ENCODE measurements around the gene DIAPH2. TPM values are rescaled to one million over a fixed set of nuclear protein-coding genes. Genes with fewer than 3 reads are reported as not detected.

Gene DIAPH2
- total RNA-seq, 1 experiment from 2014 or later = 15.9 TPM

DNA sequence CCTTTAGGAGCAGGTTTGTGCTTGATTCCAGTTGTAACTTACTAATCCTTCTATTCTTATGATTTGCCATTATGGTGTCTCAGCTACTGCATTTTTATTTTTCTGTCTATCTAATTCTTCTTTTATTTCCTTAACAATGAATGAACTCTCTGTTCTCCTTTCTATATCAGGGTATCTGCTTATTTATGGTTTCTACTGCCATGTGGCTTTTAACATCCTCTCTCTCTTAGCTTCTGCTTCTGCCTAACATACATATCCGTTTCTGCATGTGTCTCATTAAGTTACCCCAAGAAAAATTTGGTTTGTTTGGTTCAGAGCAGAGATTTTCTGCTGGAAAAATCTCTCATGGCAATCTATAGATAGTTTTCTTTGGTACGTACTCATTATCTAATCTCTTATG lies 813.5 kb downstream of the DIAPH2 start (continued):
- no peak for TF ChIP-seq SP1 (CRISPR knock-in tag; conservative IDR thresholded peaks at IDR 0.05)
- no peak for TF ChIP-seq JUN (CRISPR knock-in tag; IDR thresholded peaks at IDR 0.05)
- TF ChIP-seq ZNF423 (CRISPR knock-in tag; IDR thresholded peaks at IDR 0.05) = no peak

DNA sequence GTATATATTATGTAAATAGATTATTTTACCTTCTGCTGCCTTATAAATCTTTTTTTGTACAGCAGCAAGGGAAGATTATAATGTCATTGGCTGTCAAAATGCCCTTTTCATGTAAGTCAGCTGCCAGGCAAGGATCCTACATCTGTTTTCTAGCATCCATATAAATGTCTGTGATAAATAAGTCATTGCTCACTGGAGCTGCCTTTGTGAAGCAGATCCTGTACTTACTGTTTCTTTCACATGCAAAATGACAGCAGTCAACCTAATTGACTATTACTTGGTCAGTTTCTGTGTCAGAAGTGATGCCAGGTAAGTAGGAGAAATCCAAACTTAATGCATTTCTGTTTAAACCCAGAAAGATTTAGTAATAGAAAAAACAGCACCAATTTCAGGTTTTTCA lies 819.8 kb downstream of the DIAPH2 start:
- Mint-ChIP-seq H3K27ac (no peak overlapping the region), H3K27me3 (ENCODE audit: low read depth) (no peaks in the 10 kb centered on the region), H3K4me1 (peaks cover 35% of the 10 kb centered on the region), H3K4me3 (no peak overlapping the region), H3K9me3 (peaks cover 3% of the 10 kb centered on the region; the same call in 1 of the 2 replicates), H3K36me3 (no peaks in the 10 kb centered on the region)
- ATAC-seq = peak; percentile 47
- no peak for DNase-seq (ENCODE audit: low spot score)
- CTCF ChIA-PET = no interaction called here
- TF ChIP-seq ZNF121 (CRISPR knock-in tag; IDR thresholded peaks at IDR 0.05) (no peak), RELA (CRISPR knock-in tag; IDR thresholded peaks at IDR 0.05; ENCODE audit: borderline replicate concordance) (no peak), CBFB (CRISPR knock-in tag; IDR thresholded peaks at IDR 0.05; ENCODE audit: low read depth) (no peak), ZNF396 (CRISPR knock-in tag; IDR thresholded peaks at IDR 0.05; ENCODE audit: borderline replicate concordance) (no peak), GABPB1 (CRISPR knock-in tag; IDR thresholded peaks at IDR 0.05) (no peak), EMX1 (CRISPR knock-in tag; IDR thresholded peaks at IDR 0.05) (no peak), TP53 (CRISPR knock-in tag; IDR thresholded peaks at IDR 0.05) (no peak), CREM (CRISPR knock-in tag; IDR thresholded peaks at IDR 0.05) (no peak), CREB1 (CRISPR knock-in tag; IDR thresholded peaks at IDR 0.05) (no peak)
- POLR2A ChIA-PET = no interaction called here

- CTCF ChIA-PET = no interaction called here
- POLR2A ChIA-PET = no interaction called here
- DNase-seq (ENCODE audit: low spot score) (no peak), ATAC-seq (no peak)
- Mint-ChIP-seq H3K9me3 (no peaks in the 10 kb centered on the region), H3K27ac (no peak overlapping the region), H3K27me3 (ENCODE audit: low read depth) (no peaks in the 10 kb centered on the region), H3K4me3 (no peak overlapping the region), H3K4me1 (peaks cover 7% of the 10 kb centered on the region), H3K36me3 (peaks cover 6% of the 10 kb centered on the region; the same call in 1 of the 2 replicates)
- TF ChIP-seq CREM (CRISPR knock-in tag; IDR thresholded peaks at IDR 0.05) (no peak), ZNF671 (CRISPR knock-in tag; IDR thresholded peaks at IDR 0.05) (no peak), GTF2I (CRISPR knock-in tag; conservative IDR thresholded peaks at IDR 0.05) (no peak), ZMAT4 (CRISPR knock-in tag; IDR thresholded peaks at IDR 0.05) (no peak), NR1H2 (CRISPR knock-in tag; IDR thresholded peaks at IDR 0.05) (no peak), FOXJ3 (CRISPR knock-in tag; IDR thresholded peaks at IDR 0.05; ENCODE audit: borderline replicate concordance) (no peak), ZNF281 (CRISPR knock-in tag; IDR thresholded peaks at IDR 0.05) (no peak), E2F1 (CRISPR knock-in tag; IDR thresholded peaks at IDR 0.05) (no peak), ZNF263 (CRISPR knock-in tag; IDR thresholded peaks at IDR 0.05; ENCODE audit: low read depth) (no peak), ESRRA (CRISPR knock-in tag; IDR thresholded peaks at IDR 0.05; ENCODE audit: borderline replicate concordance) (no peak), MXD4 (CRISPR knock-in tag; IDR thresholded peaks at IDR 0.05; ENCODE audit: borderline replicate concordance) (no peak), USF2 (CRISPR knock-in tag; IDR thresholded peaks at IDR 0.05) (no peak)
- TF ChIP-seq, protein P1, sequence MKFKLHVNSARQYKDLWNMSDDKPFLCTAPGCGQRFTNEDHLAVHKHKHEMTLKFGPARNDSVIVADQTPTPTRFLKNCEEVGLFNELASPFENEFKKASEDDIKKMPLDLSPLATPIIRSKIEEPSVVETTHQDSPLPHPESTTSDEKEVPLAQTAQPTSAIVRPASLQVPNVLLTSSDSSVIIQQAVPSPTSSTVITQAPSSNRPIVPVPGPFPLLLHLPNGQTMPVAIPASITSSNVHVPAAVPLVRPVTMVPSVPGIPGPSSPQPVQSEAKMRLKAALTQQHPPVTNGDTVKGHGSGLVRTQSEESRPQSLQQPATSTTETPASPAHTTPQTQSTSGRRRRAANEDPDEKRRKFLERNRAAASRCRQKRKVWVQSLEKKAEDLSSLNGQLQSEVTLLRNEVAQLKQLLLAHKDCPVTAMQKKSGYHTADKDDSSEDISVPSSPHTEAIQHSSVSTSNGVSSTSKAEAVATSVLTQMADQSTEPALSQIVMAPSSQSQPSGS (CRISPR knock-in tag; IDR thresholded peaks at IDR 0.05; ENCODE audit: borderline replicate concordance, low read depth) = no peak
- TF ChIP-seq, protein P2, sequence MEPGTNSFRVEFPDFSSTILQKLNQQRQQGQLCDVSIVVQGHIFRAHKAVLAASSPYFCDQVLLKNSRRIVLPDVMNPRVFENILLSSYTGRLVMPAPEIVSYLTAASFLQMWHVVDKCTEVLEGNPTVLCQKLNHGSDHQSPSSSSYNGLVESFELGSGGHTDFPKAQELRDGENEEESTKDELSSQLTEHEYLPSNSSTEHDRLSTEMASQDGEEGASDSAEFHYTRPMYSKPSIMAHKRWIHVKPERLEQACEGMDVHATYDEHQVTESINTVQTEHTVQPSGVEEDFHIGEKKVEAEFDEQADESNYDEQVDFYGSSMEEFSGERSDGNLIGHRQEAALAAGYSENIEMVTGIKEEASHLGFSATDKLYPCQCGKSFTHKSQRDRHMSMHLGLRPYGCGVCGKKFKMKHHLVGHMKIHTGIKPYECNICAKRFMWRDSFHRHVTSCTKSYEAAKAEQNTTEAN (CRISPR knock-in tag; IDR thresholded peaks at IDR 0.05) = no peak
Observed at GRCh38 chrX:97517763-97518162, 833.1 kb downstream of the DIAPH2 start.
